Right ventricle myocardium inferior (tissue), 1 donor: ENCODE results near the gene CCDC177. TPM values are rescaled to one million over a fixed set of nuclear protein-coding genes. Genes with fewer than 3 reads are reported as not detected.
A peak's percentile ranks its signal among the peaks of the same experiment; 100 is the strongest.
"Not testable (repeated sequence)": the region's sequence is repeated elsewhere in the genome, so short reads cannot be mapped to it uniquely, and the experiment has no call there.

Source experiments
- ATAC-seq: fragments of 200-7000 bp; cut with Tn5 transposase; one replicate; pipeline ENCODE4 v1.9.1; 2020; ENCODE audit warnings: mild to moderate bottlenecking, moderate library complexity
- DNase-seq: peaks from one replicate; pipeline ENCODE4 v3.0.0; 2021; ENCODE audit errors: missing footprints
- intact Hi-C: fragments of 100-400 bp; cut with DNase I; formaldehyde crosslinking; loops from one replicate; pipeline ENCODE4 v1.11.0; 2022
- total RNA-seq: library from RNA; stranded (reverse); fragmentation: NEBNext Ultra II Directional; extraction: Animal tissue kit (Norgen Biotek cat#: 25700); gene quantifications from one replicate; pipeline ENCODE4 v1.2.1, GENCODE V29; 2021
- donor health status: DM: no; HTN: yes; CAD: no; lungs with severe emphysema.

CCDC177 gene
- total RNA-seq, 1 donor from 2014 or later, result not detected

DNA sequence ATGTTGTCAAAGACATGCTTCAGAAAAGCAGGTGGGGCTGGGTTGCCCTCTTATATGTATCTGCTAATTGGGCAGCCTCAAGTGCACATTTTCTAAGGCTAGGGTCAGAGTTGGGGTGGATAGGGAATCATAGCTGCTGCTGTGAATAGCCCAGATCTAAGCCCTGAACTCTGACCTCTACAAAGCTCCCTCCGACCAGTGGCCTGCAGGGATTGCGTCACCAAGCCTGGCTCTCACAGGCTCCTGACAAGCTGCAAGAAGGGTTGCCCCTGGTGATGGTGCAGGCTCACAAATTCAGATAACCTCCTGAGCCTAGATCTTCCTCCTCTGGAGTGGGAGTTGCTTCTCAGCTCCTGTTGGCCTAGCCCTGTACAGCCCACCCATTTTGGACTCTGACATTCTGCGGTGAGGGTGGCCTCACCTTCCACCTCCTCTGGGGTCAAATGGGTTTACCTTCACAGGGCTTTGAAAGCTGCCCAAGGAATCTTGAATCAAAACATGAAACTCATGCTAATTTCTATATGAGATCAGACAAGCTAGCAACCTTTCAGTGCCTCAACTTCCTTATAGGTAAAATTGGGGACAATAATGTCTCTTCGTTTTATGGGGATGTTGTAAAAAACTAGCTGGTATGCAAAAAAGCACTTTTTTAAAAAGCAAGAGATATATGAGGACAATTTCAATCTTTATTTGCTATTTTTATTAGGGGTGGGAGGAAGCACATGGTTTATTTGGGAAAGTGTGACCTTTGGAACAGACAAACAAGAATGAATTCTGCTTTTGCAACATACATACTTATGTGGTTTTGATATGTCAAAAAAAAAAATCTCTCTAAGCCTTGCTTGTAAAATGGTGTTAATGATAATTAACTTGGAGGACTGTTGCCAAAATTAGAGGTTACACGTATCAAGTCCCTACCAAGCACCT is 31.9 kb upstream of the CCDC177 start:
- intact Hi-C loops, result no loop called here
- no peak for ATAC-seq

DNA sequence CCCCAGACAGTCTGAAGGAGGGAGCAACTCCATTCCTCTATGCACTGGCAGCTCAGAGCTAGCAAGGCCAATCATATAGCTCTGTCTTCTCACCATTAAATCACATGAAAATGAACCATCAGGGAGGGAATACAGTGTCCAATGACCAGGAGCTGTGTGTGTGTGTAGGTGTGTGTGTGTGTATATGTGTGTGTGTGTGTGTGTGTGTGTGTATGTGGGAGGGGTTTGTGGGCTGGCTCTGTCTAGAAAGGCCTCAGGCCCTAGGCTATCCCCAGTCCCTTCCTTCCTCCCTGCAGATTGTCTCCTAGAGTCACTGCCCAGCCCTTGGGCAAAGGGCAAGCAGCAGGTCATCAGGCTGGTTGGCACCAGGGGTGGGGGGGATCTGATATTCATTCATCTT is 31.1 kb upstream of the CCDC177 start:
- no peak for ATAC-seq
- DNase-seq, result no peak
- intact Hi-C loops, result no loop called here

More for the DNA sequence above, 31.9 kb upstream of the CCDC177 start:
- DNase-seq, result no peak

DNA sequence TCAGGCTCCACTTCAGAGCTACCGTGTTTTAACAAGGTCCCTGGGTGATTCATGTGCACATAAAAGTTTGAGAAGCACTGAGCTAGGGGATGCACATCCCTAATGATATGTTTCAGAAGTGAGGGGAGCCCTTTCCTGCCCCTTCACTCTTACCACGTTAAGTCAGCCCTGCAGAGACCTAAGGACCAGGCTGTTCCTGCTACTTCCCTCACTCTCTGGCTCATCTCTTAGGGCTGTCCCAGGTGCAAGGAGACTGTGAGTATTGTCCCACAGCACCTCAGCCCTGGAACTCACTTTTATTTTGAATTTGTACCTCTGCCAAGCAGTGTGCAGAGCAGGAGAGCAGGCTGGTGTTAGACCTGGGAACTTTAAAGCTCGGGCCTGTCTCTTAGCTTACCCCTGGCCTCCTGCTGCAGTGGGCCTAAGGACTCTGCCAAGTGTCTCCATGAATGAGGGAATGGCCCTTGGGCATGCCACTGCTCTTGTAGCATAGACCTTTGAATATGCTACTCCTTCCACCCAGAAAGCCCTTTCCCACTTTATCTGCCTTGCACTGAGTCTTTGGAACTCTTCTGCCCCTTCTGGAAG is 25.7 kb upstream of the CCDC177 start:
- DNase-seq (no peak), ATAC-seq (no peak)
- intact Hi-C loops, result no loop called here

DNA sequence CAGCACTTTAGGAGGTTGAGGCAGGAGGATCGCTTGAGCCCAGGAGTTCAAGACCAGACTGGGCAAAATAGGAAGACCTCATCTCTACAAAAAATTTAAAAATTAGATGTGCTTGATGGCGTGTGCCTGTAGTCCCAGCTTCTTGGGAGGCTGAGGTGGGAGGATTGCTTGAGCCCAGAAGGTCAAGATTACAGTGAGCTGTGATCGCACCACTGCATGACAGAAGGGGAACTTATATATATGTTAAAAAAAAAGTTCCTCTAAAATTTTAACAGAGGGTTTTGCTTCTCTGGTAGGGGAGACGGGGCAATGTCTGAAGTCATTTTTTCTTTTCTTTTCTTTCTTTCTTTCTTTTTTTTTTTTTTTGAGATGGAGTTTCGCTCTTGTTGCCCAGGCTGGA is 24.8 kb upstream of the CCDC177 start:
- DNase-seq, intact Hi-C loops, ATAC-seq: not testable (repeated sequence)

DNA sequence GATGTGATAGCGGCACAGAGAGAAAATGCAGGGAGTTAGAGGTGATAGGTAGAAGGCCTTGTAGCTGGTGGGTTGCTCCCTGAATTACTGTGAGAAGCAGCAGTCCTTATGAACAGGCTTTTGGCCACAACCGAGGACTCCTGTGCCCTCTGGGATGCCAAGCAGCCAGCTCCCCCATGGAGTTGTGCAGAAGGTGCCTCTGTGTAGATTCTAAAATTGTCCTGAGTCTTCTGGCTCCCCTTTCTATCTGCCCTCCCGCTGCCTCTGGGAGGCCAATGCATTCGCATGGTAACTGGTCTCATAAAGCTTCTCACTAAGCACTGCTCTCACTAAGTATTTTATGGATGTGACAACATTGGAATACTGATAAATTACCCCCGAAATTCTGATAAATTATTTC is 20.7 kb upstream of the CCDC177 start:
- intact Hi-C loops, result no loop called here
- ATAC-seq (no peak), DNase-seq (no peak)

DNA sequence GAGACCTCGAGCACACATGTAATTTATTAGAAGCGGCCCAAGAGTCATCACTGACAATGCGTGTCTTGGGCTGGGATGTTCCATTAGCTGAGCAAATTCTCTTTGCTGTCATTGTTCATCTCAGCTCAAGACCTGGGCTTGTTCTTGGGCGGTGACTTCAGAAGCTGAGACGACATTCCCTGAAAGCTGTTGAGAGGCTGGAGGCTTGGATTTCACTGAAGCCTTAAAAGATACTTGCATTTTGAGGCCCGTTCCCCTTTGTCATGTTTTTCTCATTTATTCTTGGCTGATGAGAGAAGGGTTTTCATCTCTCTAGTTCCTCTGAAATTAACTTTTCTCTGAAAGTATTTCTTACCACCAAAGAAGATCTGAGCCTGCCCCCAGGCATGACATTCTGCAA is 20.2 kb upstream of the CCDC177 start:
- intact Hi-C loops, result no loop called here
- no peak for ATAC-seq
- DNase-seq, result no peak

DNA sequence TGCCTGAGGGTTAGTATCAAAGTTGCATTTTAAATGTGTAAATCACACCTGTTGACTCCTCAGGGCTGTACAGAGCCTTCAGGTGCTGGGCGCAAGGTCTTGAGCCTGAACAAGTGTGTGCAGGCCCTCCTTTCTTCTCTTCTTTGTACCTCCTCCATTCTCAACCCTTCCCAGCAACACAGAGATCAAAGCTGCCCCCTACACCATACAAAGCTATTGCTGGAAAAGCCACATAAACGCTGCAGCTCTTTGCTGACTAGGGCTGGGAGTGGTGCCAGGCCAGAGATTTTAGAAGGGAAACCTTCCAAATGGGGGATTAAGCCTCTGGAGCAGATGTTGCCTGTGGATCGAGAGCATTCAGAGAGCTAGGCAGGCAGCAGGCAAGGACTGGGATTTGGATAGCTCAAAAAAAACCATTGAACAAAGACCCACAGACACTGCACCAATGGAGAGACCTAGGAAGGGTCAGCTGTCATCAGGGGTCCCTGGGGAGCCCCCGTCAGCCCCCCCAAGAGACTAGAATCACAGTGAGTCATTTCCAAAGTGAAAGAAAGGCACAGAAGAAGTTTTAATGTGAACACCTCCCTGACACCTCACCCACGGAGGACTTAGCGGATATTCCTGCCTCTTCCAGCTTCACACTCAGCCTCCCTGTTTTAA is 18.5 kb upstream of the CCDC177 start:
- peak; percentile 77 for ATAC-seq
- no peak for DNase-seq

DNA sequence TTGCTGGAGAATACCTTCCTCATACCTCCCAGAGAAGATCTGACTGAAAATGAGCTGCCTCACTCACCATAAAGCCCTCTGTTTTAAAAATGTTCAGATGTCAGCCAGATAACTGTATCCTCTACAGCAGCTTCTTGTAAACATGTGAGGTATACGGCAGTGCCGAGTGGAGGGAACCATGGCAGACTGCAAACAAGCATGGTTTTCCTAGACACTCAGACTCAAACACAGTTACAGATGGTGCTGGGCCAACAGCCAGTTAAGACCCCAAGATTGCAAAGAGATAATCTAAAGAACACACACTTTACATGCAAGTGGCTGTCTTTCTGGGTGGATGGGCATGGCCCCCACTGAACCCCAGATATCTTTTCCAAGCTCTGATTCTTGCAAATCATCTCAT is 16.6 kb upstream of the CCDC177 start:
- intact Hi-C loops, result no loop called here
- ATAC-seq, result no peak
- no peak for DNase-seq

More for the DNA sequence above, 18.5 kb upstream of the CCDC177 start:
- intact Hi-C loops, result no loop called here

DNA sequence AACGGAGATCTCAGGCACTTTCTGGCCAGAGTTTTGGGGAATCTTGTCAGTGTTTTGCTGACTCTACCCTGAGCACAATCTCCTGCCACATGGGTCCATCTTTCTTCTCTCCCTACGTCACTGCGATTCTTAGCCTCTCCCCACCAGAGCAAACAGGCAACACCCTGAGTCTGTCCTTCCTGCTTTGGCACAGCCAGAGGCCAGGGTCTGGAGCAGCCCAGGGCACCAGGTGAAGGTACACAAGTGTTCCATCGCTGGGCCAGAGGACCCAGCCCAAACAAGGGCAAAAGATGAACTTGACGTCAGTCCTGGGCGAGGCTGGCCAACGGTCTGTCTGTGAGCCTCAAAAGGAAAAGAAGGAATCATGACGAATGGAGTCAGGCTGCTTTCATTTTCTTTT is 12.7 kb upstream of the CCDC177 start:
- ATAC-seq (no peak), DNase-seq (no peak)
- intact Hi-C loops, result no loop called here

DNA sequence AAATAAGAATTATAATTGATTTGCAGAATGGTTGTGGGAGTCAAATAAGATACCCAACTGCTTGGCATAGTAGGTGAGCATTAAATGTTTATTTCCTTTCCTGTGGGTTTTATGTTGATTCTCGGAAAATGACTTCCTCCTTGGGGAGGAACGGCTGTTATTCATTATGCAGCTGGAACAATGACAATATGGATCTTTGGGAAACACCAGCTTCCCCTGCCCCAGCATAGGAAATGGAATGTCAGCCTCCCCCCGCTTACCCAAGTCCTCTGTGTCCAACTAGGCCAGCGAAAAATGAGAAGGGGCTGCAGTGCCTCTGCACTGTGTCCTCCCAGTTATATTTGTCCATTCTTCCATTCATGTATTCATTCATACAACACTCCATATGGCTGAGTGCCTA is 11.7 kb upstream of the CCDC177 start:
- intact Hi-C loops, result no loop called here
- no peak for DNase-seq
- no peak for ATAC-seq

DNA sequence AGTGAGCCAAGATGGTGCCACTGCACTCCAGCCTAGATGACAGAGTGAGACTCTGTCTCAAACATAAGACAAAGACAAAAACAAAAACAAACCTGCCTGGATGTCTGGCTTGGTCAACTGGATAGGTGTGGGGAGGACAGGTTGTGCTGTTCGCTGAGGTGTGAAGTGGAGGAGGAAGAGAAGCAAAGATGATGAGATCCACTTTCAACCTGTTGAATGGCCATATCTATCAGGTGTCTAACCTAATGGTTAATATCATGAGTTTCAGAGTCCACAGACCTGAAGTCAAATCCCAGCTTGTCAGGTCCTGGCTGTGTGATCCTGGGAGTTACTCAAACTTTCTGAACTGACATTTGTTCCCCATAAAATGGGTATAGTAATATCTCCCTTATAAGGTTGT is 9.7 kb upstream of the CCDC177 start:
- DNase-seq (no peak), ATAC-seq (no peak)
- intact Hi-C loops, result no loop called here

DNA sequence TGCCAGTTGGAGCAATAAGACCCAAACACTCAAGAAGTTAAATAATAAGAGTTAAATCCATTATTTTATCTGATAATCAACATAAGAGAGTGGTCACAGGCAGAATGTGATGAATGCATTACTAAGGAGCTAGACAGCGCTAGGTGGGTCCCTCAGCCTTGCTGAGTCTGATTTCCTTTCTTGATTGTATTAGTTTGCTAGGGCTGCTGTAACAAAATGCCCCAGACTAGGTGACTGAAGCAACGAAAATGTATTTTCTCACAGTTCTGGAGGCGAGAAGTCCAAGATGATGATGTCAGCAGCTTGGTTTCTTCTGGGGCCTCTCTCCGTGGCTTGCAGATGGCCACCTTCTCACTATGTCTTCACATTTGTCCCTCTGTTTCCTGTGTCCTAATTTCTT is 8.2 kb upstream of the CCDC177 start:
- DNase-seq, result no peak
- intact Hi-C loops, result no loop called here
- ATAC-seq, result no peak

DNA sequence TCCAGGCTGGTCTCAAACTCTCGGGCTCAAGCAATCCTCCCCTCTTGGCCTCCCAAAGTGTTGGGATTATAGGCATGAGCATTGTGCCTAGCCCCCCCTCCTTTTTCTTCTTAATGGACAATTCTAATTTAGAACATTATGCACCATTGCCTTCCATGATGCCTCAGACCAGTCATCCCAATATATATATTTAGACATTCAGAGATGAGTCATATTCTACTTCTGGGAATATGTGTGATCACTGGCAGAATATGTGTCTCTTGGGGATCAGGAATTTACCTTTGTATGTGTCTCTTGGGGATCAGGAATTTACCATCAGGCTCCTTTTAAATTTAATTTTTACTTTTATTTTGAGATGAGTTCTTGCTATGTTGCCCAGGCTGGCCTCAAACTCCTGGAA is 7.5 kb upstream of the CCDC177 start:
- DNase-seq (no peak), ATAC-seq (no peak)
- intact Hi-C loops, result no loop called here

DNA sequence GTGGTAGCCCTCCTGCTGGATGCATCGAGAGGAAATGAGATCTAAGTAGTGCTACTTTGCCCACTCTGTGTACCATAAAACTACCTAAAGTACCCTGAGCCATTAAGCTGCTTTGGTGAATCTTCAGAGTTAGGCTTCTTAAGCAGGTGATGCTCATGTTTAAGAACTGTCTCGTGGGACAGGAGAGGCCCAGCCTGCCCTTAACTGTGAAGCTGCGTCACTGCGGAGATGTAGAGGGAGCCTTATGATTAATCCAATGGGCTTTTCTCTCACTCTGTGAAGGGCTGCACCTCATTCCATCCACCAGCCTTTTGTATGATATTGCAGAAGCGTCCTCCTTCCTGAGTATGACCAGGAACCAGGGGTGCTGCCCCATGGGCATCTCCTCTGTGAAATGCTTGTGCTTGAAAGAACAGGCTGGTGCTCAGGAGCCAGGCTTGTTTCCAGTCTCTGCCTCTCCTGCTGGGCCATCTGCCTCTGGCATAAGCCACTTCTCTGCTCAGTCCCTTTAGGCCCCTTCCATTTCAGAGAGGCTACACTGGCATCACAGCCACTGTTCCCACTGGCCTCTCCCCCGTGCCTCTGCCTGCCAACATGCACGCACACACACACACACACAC is 6.8 kb upstream of the CCDC177 start:
- ATAC-seq, result no peak
- intact Hi-C loops, result no loop called here
- no peak for DNase-seq

DNA sequence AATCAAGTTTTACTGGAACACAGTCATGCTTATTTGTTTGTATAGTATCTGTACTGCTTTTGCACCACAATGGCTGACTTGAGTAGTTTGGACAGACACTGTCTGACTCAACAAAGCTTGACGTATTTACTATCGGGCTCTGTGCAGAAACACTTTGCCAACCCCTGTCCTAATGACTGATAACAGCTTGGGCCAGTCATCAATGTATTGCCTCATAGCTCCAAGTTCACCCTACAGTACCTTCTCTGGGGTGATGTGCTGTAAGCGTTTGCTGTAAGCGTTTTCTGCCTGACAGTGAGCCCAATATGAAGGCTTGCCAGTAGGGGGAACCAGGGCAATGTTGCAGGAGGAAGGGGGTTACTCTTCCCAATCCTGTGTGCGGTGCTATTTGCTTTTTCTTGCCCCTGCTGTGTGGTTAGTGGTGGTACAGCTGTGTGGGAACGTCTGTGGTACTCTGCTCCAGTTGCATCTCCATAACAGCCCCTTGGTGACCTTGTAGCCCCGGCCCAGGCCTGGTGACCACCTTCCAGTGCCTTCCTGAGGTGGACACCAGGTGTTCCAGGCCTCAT is 5.4 kb upstream of the CCDC177 start:
- ATAC-seq (peak; percentile 51), DNase-seq (no peak)
- intact Hi-C loops, result no loop called here

DNA sequence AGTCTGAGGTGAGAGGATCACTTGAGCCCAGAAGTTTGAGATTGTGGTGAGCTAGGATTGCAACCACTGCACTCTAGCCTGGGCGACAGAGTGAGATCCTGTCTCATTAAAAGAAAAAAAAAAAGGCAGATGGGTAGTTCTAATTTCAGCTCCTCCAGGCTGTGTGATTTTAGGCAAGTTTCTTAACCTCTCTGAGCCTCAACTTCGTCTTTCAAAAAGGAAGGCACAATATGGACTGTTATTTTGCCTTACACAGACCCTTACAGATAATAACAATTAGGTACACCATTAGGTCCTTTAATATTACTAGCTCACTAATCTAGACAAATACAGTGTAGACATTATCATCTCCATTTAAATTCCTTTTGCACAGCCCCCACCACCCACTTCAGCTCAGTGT is 4.8 kb upstream of the CCDC177 start:
- no peak for DNase-seq
- intact Hi-C loops, result no loop called here

DNA sequence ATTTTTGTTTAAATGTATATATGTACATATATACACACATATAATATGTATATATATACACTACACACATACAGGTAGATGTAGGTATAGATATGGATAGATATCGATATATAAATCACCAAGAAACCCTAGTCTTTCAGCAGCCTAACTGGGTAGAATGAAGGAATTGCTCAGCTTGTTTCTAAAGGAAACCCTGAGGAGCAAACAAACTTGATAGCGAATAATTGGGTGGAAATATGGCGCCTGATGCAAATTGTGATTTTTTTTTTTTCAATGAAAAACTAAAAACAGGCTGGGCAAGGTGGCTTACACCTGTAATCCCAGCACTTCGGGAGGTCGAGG is 254 bp upstream of the CCDC177 start:
- ATAC-seq, result no peak
- intact Hi-C loops, result loop anchor here (5.0 kb wide), 1 partner anchor 38 kb away; no protein-coding TSS in a partner anchor
- DNase-seq, result no peak

More for the DNA sequence above, 4.8 kb upstream of the CCDC177 start:
- no peak for ATAC-seq

DNA sequence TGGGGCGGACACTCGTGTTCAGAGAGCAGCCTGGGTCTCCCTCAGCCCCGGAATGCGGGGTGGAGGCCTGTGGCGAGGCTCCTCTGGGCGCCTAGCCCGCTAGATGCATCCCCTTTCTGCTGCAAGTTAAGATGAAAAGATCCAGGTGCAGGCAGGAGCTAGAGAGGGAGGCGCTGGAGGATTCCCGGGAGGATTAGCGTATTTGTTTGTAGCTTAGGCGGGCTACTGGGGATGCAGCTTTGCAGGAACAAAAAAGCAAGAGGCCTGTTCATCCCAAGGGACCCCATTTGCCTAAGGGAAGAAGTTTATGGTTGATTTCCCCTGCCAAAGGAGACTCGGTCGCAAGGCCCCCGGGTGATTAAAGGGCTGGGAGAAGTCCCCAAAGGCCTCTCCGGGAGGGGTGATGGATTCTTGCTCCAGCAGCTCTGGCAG is 824 bp downstream of the CCDC177 start:
- no peak for ATAC-seq
- intact Hi-C loops, result loop anchor here (5.0 kb wide), 1 partner anchor 37 kb away; no protein-coding TSS in a partner anchor
- peak; percentile 53 for DNase-seq

DNA sequence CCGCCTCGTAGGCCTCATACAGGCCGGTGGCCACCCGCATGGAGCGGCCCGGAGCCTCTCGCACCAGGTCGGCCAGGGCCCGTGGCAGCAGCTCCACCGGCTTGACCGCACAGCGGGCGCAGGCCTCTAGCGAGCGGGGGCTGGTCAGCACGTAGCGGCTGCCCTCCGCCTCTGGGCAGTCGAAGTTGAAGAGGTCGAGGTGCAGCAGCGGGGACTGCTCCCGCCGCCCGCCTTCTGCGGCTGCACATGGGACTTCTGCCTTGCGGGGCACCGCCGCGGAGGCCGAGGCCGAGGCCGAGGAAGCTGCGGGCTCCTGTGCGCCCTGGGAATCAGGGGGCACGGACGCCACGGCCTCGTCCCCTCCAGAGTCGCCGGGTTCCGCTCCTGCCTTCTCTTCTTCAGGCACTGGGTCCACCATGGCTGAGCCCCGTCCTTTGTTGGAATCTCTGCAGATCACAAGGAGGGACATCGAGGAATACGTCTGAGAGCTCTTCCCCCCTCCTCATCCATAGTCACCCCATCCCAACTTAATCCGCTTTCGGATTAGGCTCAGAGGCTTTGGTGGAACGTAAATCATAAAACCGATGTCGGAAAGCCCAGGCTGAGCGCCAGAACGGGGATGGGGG is 1.4 kb downstream of the CCDC177 start:
- intact Hi-C loops, result loop anchor here (5.0 kb wide), 1 partner anchor 36 kb away; no protein-coding TSS in a partner anchor
- no peak for DNase-seq
- no peak for ATAC-seq
